Stimulated activated effector memory CD8-positive, alpha-beta T cell treated with anti-CD3 and anti-CD28 coated beads, Interleukin-12 subunit alpha, Interleukin-12 subunit beta, amount 100 ng/mL, for 72 hours (primary cell): ENCODE measurements around the gene C22orf42.

Experiments
- ATAC-seq: fragments of 150-1000 bp; cut with Tn5 transposase; 2 replicates; pipeline ENCODE4 v1.10.0; 2021
- DNase-seq, 2 donors: peaks; one replicate each; pipeline ENCODE4 v3.0.0; 2021 to 2022; ENCODE audit warnings: low spot score in 2 of 2
- H3K27ac Mint-ChIP-seq: one replicate; pipeline ENCODE4 v1.8.0; 2022; ENCODE audit warnings: mild to moderate bottlenecking, mixed read lengths
- H3K36me3 Mint-ChIP-seq: one replicate; pipeline ENCODE4 v1.8.0; 2022; ENCODE audit warnings: mild to moderate bottlenecking, mixed read lengths
- H3K4me1 Mint-ChIP-seq: one replicate; pipeline ENCODE4 v1.8.0; 2022; ENCODE audit warnings: mixed read lengths
- H3K4me3 Mint-ChIP-seq: one replicate; pipeline ENCODE4 v1.8.0; 2022; ENCODE audit warnings: mild to moderate bottlenecking, mixed read lengths
- H3K9me3 Mint-ChIP-seq: one replicate; pipeline ENCODE4 v1.8.0; 2022; ENCODE audit warnings: mixed read lengths

The C22orf42 gene

GRCh38 chr22:32158712-32159533 is at the start of gene C22orf42:
TSS of gene C22orf42 (minus strand) at chr22:32159303. CDS start at chr22:32159215, 88 bp downstream.
- no peak for ATAC-seq
- no peaks in the 10 kb centered on the region for H3K36me3 Mint-ChIP-seq

GRCh38 chr22:32208681-32209080 is 49.6 kb upstream of the C22orf42 start:
- Mint-ChIP-seq H3K9me3 (no peaks in the 10 kb centered on the region), H3K4me1 (peaks cover 29% of the 10 kb centered on the region), H3K4me3 (no peak overlapping the region), H3K27ac (no peak overlapping the region), H3K36me3 (no peaks in the 10 kb centered on the region)
- no peak for DNase-seq
- no peak for ATAC-seq

More at GRCh38 chr22:32158712-32159533, at the start of gene C22orf42:
- no peaks in the 10 kb centered on the region for H3K9me3 Mint-ChIP-seq
- no peaks in the 10 kb centered on the region for H3K4me1 Mint-ChIP-seq
- DNase-seq = no peak
- no peak within 1 kb of the TSS for H3K4me3 Mint-ChIP-seq
- no peak within 1 kb of the TSS for H3K27ac Mint-ChIP-seq

- H3K4me3 Mint-ChIP-seq = no peak overlapping the region
- no peaks in the 10 kb centered on the region for H3K36me3 Mint-ChIP-seq
- no peak for ATAC-seq
- no peaks in the 10 kb centered on the region for H3K9me3 Mint-ChIP-seq
- no peak for DNase-seq
- H3K4me1 Mint-ChIP-seq = peaks cover 36% of the 10 kb centered on the region
- H3K27ac Mint-ChIP-seq = peak overlapping the region; percentile 65
These were observed 48.9 kb upstream of the C22orf42 start for GRCh38 chr22:32207971-32208480.

DNA sequence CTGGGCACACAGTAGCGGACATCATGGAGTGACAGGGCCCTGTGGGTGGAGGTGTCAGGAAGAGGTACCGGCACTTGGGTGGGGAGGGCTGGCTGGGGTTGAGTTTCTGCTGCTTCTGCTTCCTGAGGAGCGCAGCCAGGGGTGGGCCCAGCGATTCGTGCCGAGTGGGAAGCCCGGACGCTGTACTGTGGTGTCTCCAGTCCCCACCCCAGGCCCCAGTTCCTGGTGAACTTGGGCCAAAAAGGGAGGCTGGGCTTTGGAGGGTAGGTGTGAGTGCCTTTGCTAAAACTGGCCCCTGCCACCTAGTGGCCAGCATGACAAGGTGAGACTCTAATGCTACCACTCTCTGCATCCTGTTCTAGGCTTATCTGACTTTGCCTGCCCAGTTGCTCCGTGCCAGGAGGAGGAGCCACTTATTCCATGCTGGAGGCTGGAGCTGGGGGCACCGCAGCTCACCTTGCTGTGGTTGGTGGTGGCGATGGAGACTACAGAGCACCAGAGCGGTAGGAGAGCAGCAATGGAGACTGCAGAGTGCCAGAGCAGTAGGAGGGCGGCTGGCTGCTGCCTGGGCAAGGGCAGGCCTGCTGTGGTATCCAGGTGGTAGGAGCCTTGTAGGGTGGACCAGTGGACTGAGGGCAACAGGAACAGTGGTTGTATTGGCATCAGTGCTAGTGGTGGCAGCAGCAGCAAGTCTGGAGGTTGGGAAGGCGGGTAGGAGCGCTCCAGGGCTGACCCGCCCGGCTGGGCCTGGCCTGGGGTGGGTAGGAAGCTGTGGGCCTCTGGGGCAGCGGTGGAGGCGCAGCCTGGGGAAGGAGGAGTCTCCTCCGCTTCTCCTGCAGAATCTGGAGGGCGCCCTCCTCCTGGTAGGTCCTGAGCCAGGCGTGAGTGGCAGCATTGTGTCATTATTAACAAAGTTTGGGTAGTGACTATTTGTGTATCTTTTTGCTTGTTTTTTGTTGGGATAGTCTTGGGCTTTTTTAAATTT is 48.0 kb upstream of the C22orf42 start:
- no peaks in the 10 kb centered on the region for H3K36me3 Mint-ChIP-seq
- H3K9me3 Mint-ChIP-seq = no peaks in the 10 kb centered on the region
- no peak overlapping the region for H3K4me3 Mint-ChIP-seq
- ATAC-seq = peak; percentile 67
- DNase-seq = peak in 1 of 2 donors; percentile 56
- peaks cover 45% of the 10 kb centered on the region for H3K4me1 Mint-ChIP-seq
- H3K27ac Mint-ChIP-seq = peak overlapping the region; percentile 65

GRCh38 chr22:32205974-32206773 is 47.1 kb upstream of the C22orf42 start:
- Mint-ChIP-seq H3K9me3 (no peaks in the 10 kb centered on the region), H3K36me3 (no peaks in the 10 kb centered on the region), H3K27ac (no peak overlapping the region), H3K4me1 (peaks cover 50% of the 10 kb centered on the region), H3K4me3 (no peak overlapping the region)
- ATAC-seq = no peak
- peak in 1 of 2 donors; percentile 47 for DNase-seq

DNA sequence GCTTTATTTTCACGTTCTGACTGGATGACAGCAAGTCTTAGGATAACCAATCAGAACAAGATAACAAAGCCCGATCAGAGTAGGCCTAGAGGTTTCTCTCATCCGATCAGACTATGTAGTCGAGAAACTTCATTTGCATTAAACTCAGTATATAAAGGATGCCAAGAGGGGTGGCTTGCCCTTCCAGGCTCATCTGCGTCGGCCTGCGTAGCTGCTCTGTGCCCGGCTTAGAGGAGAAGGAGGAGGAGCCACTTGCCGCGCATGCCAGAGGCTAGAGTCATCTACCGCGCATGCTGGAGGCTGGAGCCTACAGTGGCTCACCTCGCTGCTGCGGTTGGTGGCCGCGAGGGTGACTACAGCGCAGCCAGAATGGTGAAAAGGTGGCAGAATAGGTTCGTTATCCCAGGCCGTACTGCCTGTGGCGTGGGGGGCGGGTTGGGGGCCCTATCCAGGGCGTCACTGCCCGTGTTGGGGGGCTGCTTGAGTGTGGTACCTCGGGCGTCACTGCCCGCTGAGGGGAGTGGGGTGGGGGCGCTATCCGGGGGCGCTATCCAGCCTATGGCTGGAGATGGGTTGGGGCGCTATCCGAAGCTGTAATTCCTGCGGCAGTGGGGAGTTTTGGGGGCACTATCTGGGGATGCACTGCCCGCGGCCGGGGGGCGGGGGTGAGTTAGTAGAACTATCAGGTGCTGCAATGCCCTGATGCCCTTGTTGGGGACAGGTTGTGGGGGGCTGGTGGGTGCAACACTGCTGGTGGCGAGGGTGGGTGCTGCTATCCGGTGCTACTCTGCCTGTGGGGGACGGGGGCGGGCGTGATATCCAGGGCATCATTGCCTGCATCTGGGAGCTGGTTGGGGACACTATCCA is 46.0 kb upstream of the C22orf42 start, which contains the start of gene RFPL2:
Gene RFPL2, minus strand, starts transcription at position 218 of the 867 bp plus-strand sequence. CDS start 2,622 bp downstream, outside the sequence.
- Mint-ChIP-seq H3K4me1 (peaks cover 58% of the 10 kb centered on the region), H3K4me3 (peak within 1 kb of the TSS; percentile 56), H3K27ac (no peak within 1 kb of the TSS), H3K36me3 (no peaks in the 10 kb centered on the region), H3K9me3 (no peaks in the 10 kb centered on the region)
- peak in 1 of 2 donors; percentile 56 for DNase-seq
- ATAC-seq = no peak

DNA sequence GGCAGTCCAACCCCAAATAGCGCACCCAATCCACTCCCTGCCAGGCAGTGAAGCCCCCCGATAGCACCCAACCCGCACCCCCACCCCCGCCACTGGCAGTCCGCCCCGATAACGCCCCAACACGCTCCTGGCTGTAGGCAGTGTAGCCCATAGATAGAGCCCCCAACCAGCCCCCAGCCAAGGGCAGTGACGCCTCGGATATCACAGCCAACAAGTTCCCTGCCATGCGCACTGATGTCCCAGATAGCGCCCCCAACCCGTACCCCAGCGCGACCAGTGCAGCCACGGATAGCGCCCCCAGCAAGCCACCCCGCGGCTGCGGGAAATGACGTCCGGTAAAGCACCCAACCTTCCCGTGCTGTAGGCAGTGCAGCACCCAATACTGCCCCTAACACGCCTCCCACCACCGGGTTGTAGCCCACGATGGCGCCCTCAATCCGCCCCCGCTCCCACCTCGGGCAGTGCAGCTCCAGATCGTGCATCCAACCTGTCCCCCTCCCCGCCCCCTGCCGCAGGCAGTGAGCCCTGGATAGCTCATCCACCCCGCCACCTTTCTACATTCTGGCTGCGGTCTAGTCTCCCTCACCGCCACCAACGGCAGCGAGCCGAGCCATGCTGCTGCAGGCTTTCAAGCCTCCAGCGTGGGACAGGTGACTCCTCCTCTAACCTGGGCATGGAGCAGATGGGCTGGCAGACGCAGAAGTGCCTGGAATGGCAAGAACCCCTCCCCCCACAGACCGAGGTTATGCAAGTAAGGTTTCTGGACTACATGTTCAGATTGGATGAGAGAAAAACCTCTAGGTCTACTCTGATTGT is 45.1 kb upstream of the C22orf42 start:
- Mint-ChIP-seq H3K36me3 (no peaks in the 10 kb centered on the region), H3K9me3 (no peaks in the 10 kb centered on the region), H3K4me3 (peak overlapping the region; percentile 56), H3K4me1 (peaks cover 58% of the 10 kb centered on the region), H3K27ac (no peak overlapping the region)
- ATAC-seq (no peak), DNase-seq (peak in 1 of 2 donors; percentile 56)

- peak overlapping the region; percentile 56 for H3K4me3 Mint-ChIP-seq
- DNase-seq = no peak
- peaks cover 58% of the 10 kb centered on the region for H3K4me1 Mint-ChIP-seq
These were observed 44.3 kb upstream of the C22orf42 start for GRCh38 chr22:32203181-32204039.

GRCh38 chr22:32202539-32203180 is 43.6 kb upstream of the C22orf42 start:
- DNase-seq (peak in 1 of 2 donors; percentile 55), ATAC-seq (peak; percentile 47)
- Mint-ChIP-seq H3K4me3 (peak overlapping the region; percentile 56), H3K36me3 (no peaks in the 10 kb centered on the region), H3K9me3 (no peaks in the 10 kb centered on the region), H3K27ac (peak overlapping the region; percentile 4), H3K4me1 (peaks cover 58% of the 10 kb centered on the region)

More at GRCh38 chr22:32203181-32204039, 44.3 kb upstream of the C22orf42 start:
- no peak for ATAC-seq
- no peak overlapping the region for H3K27ac Mint-ChIP-seq
- no peaks in the 10 kb centered on the region for H3K9me3 Mint-ChIP-seq
- H3K36me3 Mint-ChIP-seq = no peaks in the 10 kb centered on the region

GRCh38 chr22:32202161-32202538 is 43.0 kb upstream of the C22orf42 start:
- peak overlapping the region; percentile 56 for H3K4me3 Mint-ChIP-seq
- no peaks in the 10 kb centered on the region for H3K36me3 Mint-ChIP-seq
- DNase-seq (no peak), ATAC-seq (no peak)
- peaks cover 56% of the 10 kb centered on the region for H3K4me1 Mint-ChIP-seq
- H3K27ac Mint-ChIP-seq = peak overlapping the region; percentile 4
- H3K9me3 Mint-ChIP-seq = no peaks in the 10 kb centered on the region

- no peaks in the 10 kb centered on the region for H3K36me3 Mint-ChIP-seq
- no peak overlapping the region for H3K4me3 Mint-ChIP-seq
- H3K27ac Mint-ChIP-seq = peak overlapping the region; percentile 8
- DNase-seq (no peak), ATAC-seq (no peak)
- H3K4me1 Mint-ChIP-seq = peaks cover 43% of the 10 kb centered on the region
- H3K9me3 Mint-ChIP-seq = no peaks in the 10 kb centered on the region
These were observed 41.6 kb upstream of the C22orf42 start for GRCh38 chr22:32200752-32201151.

GRCh38 chr22:32199961-32200360 is 40.9 kb upstream of the C22orf42 start:
- Mint-ChIP-seq H3K4me1 (peaks cover 38% of the 10 kb centered on the region), H3K4me3 (no peak overlapping the region), H3K9me3 (no peaks in the 10 kb centered on the region), H3K27ac (no peak overlapping the region), H3K36me3 (no peaks in the 10 kb centered on the region)
- ATAC-seq (no peak), DNase-seq (peak in 1 of 2 donors; percentile 38)
